Measurements from ENCODE around the gene EEF1AKMT2. TPM values are rescaled to one million over a fixed set of nuclear protein-coding genes. Genes with fewer than 3 reads are reported as not detected.

The EEF1AKMT2 gene
- total and polyA plus RNA-seq, 2 of the 13 experiments (the other 11 are each of a cell fraction or from before 2014, with no cell fraction given) = 11.3 to 19.3 TPM

- in situ Hi-C loops (cut with HindIII; ENCODE audit: extremely low pct_ligation_motif_present, low pct_unique_long_range_greater_than_20kb) = no loop called here
- TF ChIP-seq ZNF3 (CRISPR knock-in tag; IDR thresholded peaks at IDR 0.05) = no peak
- TF ChIP-seq NFE2L1 (CRISPR knock-in tag; IDR thresholded peaks at IDR 0.05; ENCODE audit: borderline replicate concordance) = no peak
- TF ChIP-seq ZNF816 (CRISPR knock-in tag; IDR thresholded peaks at IDR 0.05; ENCODE audit: borderline replicate concordance) = no peak
- no peak for TF ChIP-seq ZNF337 (CRISPR knock-in tag; IDR thresholded peaks at IDR 0.05; ENCODE audit: borderline replicate concordance, low read depth)
- TF ChIP-seq ZNF12 (CRISPR knock-in tag; IDR thresholded peaks at IDR 0.05) = no peak
- TF ChIP-seq ZFAT (CRISPR knock-in tag; conservative IDR thresholded peaks at IDR 0.05) = no peak
- TF ChIP-seq ZIK1 (CRISPR knock-in tag; IDR thresholded peaks at IDR 0.05; ENCODE audit: borderline replicate concordance, low read depth) = no peak
- TF ChIP-seq RXRA (CRISPR knock-in tag; IDR thresholded peaks at IDR 0.05) = no peak
- no peak for TF ChIP-seq MAFG (CRISPR knock-in tag; IDR thresholded peaks at IDR 0.05)
- no peak for TF ChIP-seq ETV6 (CRISPR knock-in tag; conservative IDR thresholded peaks at IDR 0.05)
- TF ChIP-seq ARNT2 (CRISPR knock-in tag; IDR thresholded peaks at IDR 0.05; ENCODE audit: low read depth) = no peak
- TF ChIP-seq SP1 (IDR thresholded peaks at IDR 0.05) = no peak
- TF ChIP-seq SP1 (CRISPR knock-in tag; IDR thresholded peaks at IDR 0.05) = no peak
- TF ChIP-seq, protein P1, sequence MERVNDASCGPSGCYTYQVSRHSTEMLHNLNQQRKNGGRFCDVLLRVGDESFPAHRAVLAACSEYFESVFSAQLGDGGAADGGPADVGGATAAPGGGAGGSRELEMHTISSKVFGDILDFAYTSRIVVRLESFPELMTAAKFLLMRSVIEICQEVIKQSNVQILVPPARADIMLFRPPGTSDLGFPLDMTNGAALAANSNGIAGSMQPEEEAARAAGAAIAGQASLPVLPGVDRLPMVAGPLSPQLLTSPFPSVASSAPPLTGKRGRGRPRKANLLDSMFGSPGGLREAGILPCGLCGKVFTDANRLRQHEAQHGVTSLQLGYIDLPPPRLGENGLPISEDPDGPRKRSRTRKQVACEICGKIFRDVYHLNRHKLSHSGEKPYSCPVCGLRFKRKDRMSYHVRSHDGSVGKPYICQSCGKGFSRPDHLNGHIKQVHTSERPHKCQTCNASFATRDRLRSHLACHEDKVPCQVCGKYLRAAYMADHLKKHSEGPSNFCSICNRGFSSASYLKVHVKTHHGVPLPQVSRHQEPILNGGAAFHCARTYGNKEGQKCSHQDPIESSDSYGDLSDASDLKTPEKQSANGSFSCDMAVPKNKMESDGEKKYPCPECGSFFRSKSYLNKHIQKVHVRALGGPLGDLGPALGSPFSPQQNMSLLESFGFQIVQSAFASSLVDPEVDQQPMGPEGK (CRISPR knock-in tag; IDR thresholded peaks at IDR 0.05) = no peak
- no peak for TF ChIP-seq HDAC2 (CRISPR knock-in tag; IDR thresholded peaks at IDR 0.05)
- TF ChIP-seq, protein P2, sequence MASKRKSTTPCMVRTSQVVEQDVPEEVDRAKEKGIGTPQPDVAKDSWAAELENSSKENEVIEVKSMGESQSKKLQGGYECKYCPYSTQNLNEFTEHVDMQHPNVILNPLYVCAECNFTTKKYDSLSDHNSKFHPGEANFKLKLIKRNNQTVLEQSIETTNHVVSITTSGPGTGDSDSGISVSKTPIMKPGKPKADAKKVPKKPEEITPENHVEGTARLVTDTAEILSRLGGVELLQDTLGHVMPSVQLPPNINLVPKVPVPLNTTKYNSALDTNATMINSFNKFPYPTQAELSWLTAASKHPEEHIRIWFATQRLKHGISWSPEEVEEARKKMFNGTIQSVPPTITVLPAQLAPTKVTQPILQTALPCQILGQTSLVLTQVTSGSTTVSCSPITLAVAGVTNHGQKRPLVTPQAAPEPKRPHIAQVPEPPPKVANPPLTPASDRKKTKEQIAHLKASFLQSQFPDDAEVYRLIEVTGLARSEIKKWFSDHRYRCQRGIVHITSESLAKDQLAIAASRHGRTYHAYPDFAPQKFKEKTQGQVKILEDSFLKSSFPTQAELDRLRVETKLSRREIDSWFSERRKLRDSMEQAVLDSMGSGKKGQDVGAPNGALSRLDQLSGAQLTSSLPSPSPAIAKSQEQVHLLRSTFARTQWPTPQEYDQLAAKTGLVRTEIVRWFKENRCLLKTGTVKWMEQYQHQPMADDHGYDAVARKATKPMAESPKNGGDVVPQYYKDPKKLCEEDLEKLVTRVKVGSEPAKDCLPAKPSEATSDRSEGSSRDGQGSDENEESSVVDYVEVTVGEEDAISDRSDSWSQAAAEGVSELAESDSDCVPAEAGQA (IDR thresholded peaks at IDR 0.05; ENCODE audit: low read depth) = no peak
- TF ChIP-seq, protein P2 (CRISPR knock-in tag; IDR thresholded peaks at IDR 0.05; ENCODE audit: borderline replicate concordance) = no peak
- no peak for TF ChIP-seq BRCA1 (CRISPR knock-in tag; IDR thresholded peaks at IDR 0.05)
- TF ChIP-seq ZNF205 (CRISPR knock-in tag; IDR thresholded peaks at IDR 0.05) = no peak
These were observed 37.9 kb upstream of the EEF1AKMT2 start for GRCh38 chr10:124829447-124830115.

More at GRCh38 chr10:124829447-124830115, 37.9 kb upstream of the EEF1AKMT2 start:
- no peak for ATAC-seq
- DNase-seq (ENCODE audit: low spot score) = no peak
- Histone ChIP-seq H3K4me2 (ENCODE audit: low read depth, low read length) (no peak overlapping the region), H3K4me3 (replicated peaks in 1 of 3; ENCODE audit: insufficient read depth in 1 of 3, low read depth in 2 of 3, low read length in 3 of 3) (no peak overlapping the region), H3K9ac (ENCODE audit: insufficient read depth, low read depth, low read length) (no peak overlapping the region), H3K27me3 (ENCODE audit: control insufficient read depth in 1 of 2, insufficient read depth in 2 of 2, low read length in 2 of 2) (no peaks in the 10 kb centered on the region), H3K27ac (ENCODE audit: extremely low read length, insufficient read depth, low read length) (no peak overlapping the region), H3K36me3 (replicated peaks in 1 of 2; ENCODE audit: control insufficient read depth in 1 of 2, insufficient read depth in 2 of 2, low read length in 2 of 2) (peaks cover 17 to 59% of the 10 kb centered on the region in 2 experiments), H4K20me1 (ENCODE audit: insufficient read depth, low read length) (no peaks in the 10 kb centered on the region), H3K79me2 (ENCODE audit: insufficient read depth, low read length) (no peaks in the 10 kb centered on the region), H3K9me3 (ENCODE audit: low read length) (no peaks in the 10 kb centered on the region), H3K4me1 (ENCODE audit: insufficient read depth, low read length) (no peaks in the 10 kb centered on the region), H2AFZ (ENCODE audit: low read length) (no peak overlapping the region)
- WGBS (ENCODE audit: low lambda C conversion rate) = 98% methylated on average over 8 of the region's 8 CpGs
- intact Hi-C loops (cut with micrococcal nuclease; ENCODE audit: unreplicated experiment) = no loop called here
- POLR2A ChIA-PET = interaction anchor here (1.4 kb wide), 1 partner anchor 28 kb away, joined by 3 read pairs; the partner anchor contains the start of gene ABRAXAS2
- FAIRE-seq = no peak
- no TSS peak for BruUV-seq (replicated peaks)
- CTCF ChIA-PET (ENCODE audit: low intra/inter-chr PET ratio, low total read pairs) = no interaction called here
